ENCODE data around the gene CNOT4.
"Not testable (repeated sequence)": the region's sequence is repeated elsewhere in the genome, so short reads cannot be mapped to it uniquely, and the experiment has no call there.

CNOT4 gene

DNA sequence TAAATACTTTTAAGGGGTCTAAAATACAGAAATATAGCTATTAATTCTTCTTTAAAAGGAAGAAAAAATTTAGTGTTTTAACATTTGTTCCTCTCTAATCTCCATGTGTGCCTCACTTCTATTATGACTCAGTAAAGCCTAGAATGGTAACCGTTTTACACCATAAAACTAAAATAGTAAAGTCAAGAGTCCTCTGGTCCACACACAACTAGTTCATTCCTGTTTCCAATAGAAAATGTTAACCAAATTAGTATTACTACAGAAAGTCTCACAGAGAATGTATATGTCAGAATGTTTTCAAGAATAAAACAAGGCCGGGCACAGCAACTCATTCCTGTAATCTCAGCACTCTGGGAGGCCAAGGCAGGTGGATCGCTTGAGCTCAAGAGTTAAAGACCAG is 55.8 kb downstream of the CNOT4 start:
- DNase-seq (ENCODE audit: low spot score), result no peak

DNA sequence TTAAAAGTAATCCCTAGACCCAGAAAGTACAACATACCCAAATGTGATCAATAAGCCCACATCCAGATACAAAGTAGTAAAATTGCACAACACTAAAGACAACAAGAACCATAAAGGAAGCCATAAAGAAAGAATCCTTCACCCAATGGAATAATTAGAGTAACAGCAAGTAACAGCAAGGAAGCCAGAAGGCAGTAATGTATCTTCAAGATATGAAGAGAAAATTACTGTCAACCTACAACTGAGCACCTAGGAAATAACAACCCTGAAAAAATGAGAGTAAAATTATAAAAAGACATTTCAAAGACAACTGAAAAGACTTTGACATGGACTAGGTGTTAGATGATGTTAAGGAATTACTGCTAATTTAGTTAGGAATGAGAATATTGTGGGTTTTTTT is 60.5 kb downstream of the CNOT4 start:
- DNase-seq (ENCODE audit: low spot score), result no peak

GRCh38 chr7:135448753-135449152 is 61.1 kb downstream of the CNOT4 start:
- no peak for DNase-seq (ENCODE audit: low spot score)

DNA sequence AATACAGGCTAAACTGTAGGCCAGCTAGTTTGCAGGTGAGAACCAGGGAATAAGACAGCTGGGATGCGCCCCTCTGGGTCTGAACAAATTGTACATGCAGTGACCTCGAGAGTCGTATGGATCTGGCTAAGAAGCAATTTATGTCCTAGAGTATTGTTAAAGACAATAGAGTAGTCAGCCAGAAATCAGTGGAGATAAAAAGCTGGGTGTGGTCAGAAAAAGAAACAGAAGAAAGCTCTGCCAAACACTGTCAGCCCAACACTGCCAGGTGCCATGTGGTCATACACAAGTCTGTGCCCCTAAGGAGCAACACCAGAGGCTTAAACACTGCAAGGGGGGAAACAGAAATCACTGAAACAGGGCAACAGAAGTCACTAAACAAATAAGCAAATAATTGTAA is 62.2 kb downstream of the CNOT4 start:
- no peak for DNase-seq (ENCODE audit: low spot score)

DNA sequence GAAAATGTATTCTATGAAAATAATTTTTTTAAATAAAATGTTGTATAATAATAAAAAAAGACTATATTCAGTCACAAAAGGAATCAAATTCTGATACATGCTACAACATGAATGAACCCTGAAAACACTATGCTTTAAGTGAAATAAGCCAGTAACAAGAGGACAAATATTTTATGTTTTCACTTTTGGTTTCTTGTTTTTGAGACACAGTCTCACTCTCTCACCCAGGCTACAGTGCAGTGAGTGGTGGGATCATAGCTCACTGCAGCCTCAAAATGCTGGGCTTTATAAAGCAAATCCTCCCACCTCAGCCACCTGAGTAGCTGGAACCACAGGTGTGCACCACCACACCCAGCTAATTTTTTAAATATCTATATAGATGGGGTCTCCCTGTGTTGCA is 64.2 kb downstream of the CNOT4 start:
- DNase-seq (ENCODE audit: low spot score), result no peak

GRCh38 chr7:135445266-135445665 is 64.6 kb downstream of the CNOT4 start:
- DNase-seq (ENCODE audit: low spot score), result not testable (repeated sequence)

GRCh38 chr7:135441791-135442190 is 68.1 kb downstream of the CNOT4 start:
- DNase-seq (ENCODE audit: low spot score), result no peak

- DNase-seq (ENCODE audit: low spot score), result no peak
These were observed 75.9 kb downstream of the CNOT4 start for GRCh38 chr7:135434047-135434446.

DNA sequence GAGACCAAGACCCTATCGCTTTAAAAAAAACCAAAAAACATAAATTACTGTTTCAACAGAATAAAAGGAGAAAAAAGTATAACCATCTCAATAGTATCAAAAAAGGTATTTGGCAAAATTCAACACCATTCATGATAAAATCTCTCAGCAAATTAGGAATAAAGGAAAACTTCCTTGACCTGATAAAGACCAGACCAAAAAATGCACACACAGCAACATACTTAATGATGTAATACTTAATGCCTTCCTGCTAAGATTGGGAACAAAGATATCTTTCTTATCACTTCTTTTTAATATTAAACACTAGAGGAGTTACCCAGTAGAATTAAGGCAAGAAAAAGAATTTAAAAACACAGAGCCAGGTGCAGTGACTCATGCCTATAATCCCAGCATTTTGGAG is 79.3 kb downstream of the CNOT4 start:
- no peak for DNase-seq (ENCODE audit: low spot score)

DNA sequence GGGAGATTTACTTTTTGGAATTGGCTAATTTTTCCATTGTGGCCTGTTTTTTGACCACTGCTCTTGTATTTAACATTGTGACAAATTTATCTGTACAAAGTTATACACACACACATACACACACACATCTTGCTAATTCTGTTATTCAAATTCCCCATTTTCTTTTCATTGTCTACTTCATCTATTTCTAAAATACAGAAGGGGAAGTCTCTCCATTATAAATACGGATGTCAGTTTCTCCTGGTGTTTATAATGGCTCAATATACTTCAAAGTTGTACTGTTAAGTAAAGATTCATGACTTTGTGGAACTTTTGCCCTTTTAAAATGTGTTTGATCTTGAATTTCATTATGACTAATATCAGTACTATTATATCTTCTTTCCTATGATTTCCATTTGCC is 81.0 kb downstream of the CNOT4 start:
- DNase-seq (ENCODE audit: low spot score), result no peak

- DNase-seq (ENCODE audit: low spot score), result no peak
These were observed 81.9 kb downstream of the CNOT4 start for GRCh38 chr7:135428011-135428410.

DNA sequence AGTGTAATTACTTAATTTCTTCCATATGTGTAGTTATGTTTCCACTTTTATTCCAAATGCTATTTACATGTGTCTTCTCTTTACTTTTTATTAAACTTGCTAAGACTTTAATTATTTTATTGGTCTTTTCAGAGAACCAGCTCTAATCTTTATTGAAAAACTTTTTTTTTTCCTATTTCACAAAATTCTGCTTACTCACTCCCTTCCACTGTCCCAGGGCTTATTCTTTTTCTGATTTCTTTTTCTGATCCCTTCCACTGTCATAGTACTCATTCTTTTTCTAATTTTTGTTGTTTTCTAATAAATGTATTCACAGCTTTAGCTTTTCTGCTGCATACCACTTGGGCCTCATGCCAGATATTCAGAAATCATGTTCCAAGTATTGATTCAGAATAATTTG is 82.7 kb downstream of the CNOT4 start:
- DNase-seq (ENCODE audit: low spot score), result no peak

DNA sequence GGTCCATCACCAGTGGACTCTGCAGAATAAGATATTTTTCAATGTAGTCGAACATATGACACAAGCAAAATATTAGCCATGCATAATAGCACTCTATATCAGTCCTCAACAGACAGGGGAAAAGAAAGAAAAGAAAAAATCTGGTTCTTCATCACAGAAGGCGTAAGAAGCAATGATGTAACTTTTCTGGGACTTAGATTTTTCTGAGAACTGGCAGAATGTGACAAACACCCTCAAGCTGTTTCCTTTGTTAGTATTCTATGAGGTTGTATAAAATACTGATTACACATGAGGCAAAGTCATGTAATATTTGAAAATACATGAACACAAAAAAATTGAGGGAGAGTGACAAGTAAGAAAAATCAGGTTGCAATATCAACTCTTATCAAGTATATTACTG is 84.9 kb downstream of the CNOT4 start:
- DNase-seq (ENCODE audit: low spot score), result no peak

DNA sequence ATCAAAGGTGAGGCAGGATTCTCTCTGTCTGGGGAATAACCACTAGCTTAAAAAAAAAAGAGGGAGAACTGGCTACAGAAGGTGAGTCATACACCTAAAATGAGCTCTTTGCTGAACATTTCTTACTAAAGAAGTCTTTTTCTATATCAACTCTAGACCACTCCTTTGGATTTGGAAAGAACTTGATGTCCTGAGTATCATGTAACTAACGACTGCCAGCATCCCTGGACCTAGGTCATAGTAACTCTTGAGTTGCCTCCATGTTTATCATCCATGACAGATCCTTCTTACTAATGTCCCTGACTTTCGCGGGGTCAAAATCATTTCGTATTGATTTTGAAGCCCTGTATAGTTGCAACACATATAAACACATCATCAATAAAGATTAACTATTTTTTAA is 89.1 kb downstream of the CNOT4 start:
- no peak for DNase-seq (ENCODE audit: low spot score)

- no peak for DNase-seq (ENCODE audit: low spot score)
These were observed 93.5 kb downstream of the CNOT4 start for GRCh38 chr7:135416431-135416830.

GRCh38 chr7:135414850-135415439 is 95.0 kb downstream of the CNOT4 start:
- DNase-seq (ENCODE audit: low spot score), result peak; percentile 16

DNA sequence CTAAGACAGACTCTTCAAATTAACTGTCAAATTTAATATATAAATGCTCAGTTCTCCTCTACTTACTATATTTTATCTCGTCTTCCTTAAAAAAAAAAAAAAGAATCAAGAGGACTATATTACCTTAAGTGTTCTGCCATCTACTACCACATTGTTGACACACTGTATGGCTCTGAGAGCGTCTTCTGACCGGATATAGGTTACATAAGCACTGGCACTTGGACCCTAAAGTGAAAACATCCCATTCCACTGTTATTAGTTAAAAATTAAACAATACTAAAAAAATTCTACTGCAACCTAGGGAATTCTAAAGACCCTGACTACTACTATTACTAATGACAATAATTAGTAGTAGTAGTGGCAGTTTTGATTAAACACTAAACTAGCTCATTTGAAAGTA is 95.7 kb downstream of the CNOT4 start:
- DNase-seq (ENCODE audit: low spot score), result no peak

- DNase-seq (ENCODE audit: low spot score), result no peak
These were observed 98.8 kb downstream of the CNOT4 start for GRCh38 chr7:135411098-135411497.

- DNase-seq (ENCODE audit: low spot score), result no peak
These were observed 99.4 kb downstream of the CNOT4 start for GRCh38 chr7:135410543-135410942.

DNA sequence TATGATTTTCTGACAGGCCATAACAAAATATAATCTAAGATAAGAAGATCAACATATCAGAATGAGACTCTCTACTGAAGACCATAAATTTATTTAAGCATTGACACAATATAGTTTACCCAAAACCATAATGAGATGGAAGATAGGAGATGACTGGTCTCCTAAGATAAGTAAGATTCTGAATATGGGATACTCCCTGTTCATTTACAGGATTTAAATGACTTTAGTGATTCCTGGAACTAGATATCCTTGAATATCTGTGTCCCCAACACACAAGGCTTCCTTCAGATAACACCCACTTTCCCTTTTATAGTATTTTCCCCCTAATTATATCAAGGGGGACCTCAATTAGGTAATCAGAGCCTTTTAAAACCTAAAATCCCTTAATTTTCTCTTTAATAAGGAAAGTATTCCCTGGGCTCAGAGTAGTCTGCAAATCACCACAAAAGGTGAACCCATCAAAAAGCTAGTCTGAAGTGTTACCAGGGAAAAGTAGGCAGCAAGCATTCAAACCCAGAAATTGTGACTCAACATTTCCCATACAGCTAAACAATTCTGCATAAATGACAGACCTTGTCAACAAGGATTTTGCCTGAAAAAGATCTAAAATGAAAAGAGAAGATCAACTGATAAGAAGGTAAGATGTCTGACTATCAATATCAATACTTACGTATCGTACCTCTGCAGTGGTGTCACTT is 99.9 kb downstream of the CNOT4 start:
- no peak for DNase-seq (ENCODE audit: low spot score)

DNA sequence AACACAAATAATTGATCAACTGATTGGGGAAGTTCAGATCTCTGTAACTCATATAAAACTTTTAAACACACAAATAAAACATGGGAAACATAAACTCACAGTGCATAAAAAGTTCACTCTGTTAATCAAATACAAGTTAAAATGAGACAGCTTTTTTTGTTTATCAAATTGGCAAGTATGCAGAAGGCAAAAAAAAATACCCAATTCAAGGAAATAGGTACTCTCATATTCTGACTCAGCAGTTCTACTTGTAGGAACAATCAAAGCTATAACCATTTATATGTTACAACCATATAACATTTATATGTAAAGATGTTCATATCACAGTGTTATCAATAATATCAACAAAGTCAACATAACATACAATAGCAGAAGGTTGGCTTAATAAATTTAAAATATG is 102.0 kb downstream of the CNOT4 start:
- DNase-seq (ENCODE audit: low spot score), result no peak

DNA sequence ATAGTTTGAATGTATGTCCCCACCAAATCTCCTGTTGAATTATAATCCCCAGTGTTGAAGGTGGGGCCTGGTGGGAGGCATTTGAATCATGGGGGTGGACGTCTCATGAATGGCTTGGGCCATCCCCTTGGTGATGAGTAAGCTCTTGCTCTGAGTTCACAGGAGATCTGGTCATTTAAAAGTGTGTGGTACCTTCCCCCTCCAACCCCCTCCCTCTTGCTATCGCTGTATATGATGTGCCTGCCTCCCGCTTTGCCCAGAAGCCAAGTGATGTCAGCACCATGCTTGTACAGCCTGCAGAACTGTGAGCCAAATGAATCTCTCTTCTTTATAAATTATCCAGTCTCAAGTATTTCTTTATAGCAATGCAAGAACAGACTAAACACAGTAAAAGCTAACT is 103.0 kb downstream of the CNOT4 start:
- no peak for DNase-seq (ENCODE audit: low spot score)

DNA sequence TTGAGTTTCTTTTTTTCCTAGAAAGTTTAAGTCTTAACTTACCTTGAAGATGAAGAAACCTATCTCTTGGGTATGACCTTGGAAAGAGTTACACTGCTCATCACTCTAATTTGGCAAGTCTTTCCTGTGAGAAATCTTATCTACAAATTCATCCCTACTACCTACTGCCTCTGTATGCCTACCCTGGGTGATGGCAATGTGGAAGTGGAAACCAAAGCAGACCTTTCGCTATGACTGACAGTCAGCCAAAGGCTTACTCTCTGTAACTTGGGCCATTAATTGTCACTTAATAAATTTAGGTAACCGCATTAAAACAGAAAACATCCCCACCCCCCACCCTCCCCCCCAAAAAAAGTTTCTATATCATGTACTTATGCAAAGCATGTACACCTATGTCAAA is 103.9 kb downstream of the CNOT4 start:
- no peak for DNase-seq (ENCODE audit: low spot score)

GRCh38 chr7:135403302-135403701 is 106.6 kb downstream of the CNOT4 start:
- DNase-seq (ENCODE audit: low spot score), result no peak

Data from CD4-positive, alpha-beta T cell treated with Interleukin-2 at 100 ng/mL for 4 hours (primary cell).